GM12878 (cell line): ENCODE results near the gene UBQLN4. TPM values are rescaled to one million over a fixed set of nuclear protein-coding genes. Genes with fewer than 3 reads are reported as not detected.

Source experiments
- ATAC-seq: fragments of 200-7000 bp; cut with Tn5 transposase; 3 replicates; pipeline ENCODE4 v1.9.1; 2020; ENCODE audit warnings: mild to moderate bottlenecking, moderate library complexity
- BruUV-seq: library from RNA; stranded (reverse); fragments of 400-500 nt; replicated peaks from 2 replicates; lab custom pipeline; 2021; lab: Mats Ljungman, UMichigan
- CTCF ChIA-PET: fragments of 300-600 bp; sonication (Branson Sonifier 250); formaldehyde crosslinking; extraction: SDS; loops from one replicate; lab custom pipeline; 2021; ENCODE audit warnings: inconsistent platforms; lab: Yijun Ruan, JAX
- POLR2A ChIA-PET: fragments of 350-600 bp; formaldehyde crosslinking; extraction: SDS; loops from one replicate; lab custom pipeline; 2021; ENCODE audit warnings: inconsistent platforms; lab: Charles Lee
- RAD21 ChIA-PET: fragments of 300-600 bp; sonication (Branson Sonifier 250); formaldehyde crosslinking; loops from one replicate; lab custom pipeline; 2023; ENCODE audit warnings: antibody characterized with exemption; ENCODE audit not compliant: unreplicated experiment; lab: Charles Lee
- SMC1A ChIA-PET: fragments of 300-600 bp; sonication (Branson Sonifier 250); formaldehyde crosslinking; loops from one replicate; lab custom pipeline; 2023; ENCODE audit not compliant: unreplicated experiment, uncharacterized antibody; lab: Charles Lee
- DNase-seq: peaks from one replicate; pipeline ENCODE4 v3.0.0-alpha.2; 2011; ENCODE audit warnings: low read depth, low spot score
- FAIRE-seq: peaks from 3 replicates; lab custom pipeline; 2011; peaks lifted over from hg19 to GRCh38; lab: Jason Lieb, UNC
- H2AFZ ChIP-seq: 2 replicates; pipeline ENCODE4 v1.6.0; 2011; ENCODE audit warnings: low read depth, low read length, control low read depth; ENCODE audit not compliant: control insufficient read depth
- H3K27ac ChIP-seq: 2 replicates; pipeline ENCODE4 v1.5.1; 2011; ENCODE audit warnings: control low read depth; ENCODE audit not compliant: control insufficient read depth, insufficient read depth
- H3K27me3 ChIP-seq, 2 experiments: replicated peaks in 1 of 2; 2 replicates each; pipeline versions ENCODE4 v1.6.0 to v1.6.1; 2011; ENCODE audit warnings: low read length in 1 of 2; ENCODE audit not compliant: control insufficient read depth in 2 of 2, insufficient read depth in 2 of 2
- H3K36me3 ChIP-seq, 2 experiments: 2 replicates each; pipeline ENCODE4 v1.5.1; 2011; ENCODE audit warnings: low read length in 1 of 2; ENCODE audit not compliant: control insufficient read depth in 2 of 2, insufficient read depth in 2 of 2
- H3K4me1 ChIP-seq: 2 replicates; pipeline ENCODE4 v1.6.1; 2011; ENCODE audit warnings: mild to moderate bottlenecking, low read length, moderate library complexity, mixed read lengths; ENCODE audit not compliant: control insufficient read depth, insufficient read depth
- H3K4me2 ChIP-seq: 2 replicates; pipeline ENCODE4 v1.6.0; 2011; ENCODE audit warnings: control low read depth; ENCODE audit not compliant: control insufficient read depth, insufficient read depth
- H3K4me3 ChIP-seq: fragments of 200-600 bp; sonication (generic); 2 replicates; pipeline ENCODE4 v1.5.1; 2016
- H3K79me2 ChIP-seq: 2 replicates; pipeline ENCODE4 v1.6.0; 2011; ENCODE audit warnings: low read length; ENCODE audit not compliant: control insufficient read depth, insufficient read depth
- H3K9ac ChIP-seq: 2 replicates; pipeline ENCODE4 v1.8.0; 2011; ENCODE audit warnings: low read length, control low read depth, mixed read lengths; ENCODE audit not compliant: control insufficient read depth, insufficient read depth
- H3K9me3 ChIP-seq: replicated peaks from 3 replicates; pipeline ENCODE4 v1.5.1; 2011; ENCODE audit warnings: mild to moderate bottlenecking, low read length; ENCODE audit not compliant: control insufficient read depth, insufficient read depth
- H4K20me1 ChIP-seq: 2 replicates; pipeline ENCODE4 v1.6.0; 2011; ENCODE audit not compliant: control insufficient read depth, insufficient read depth
- ASH2L ChIP-seq: fragments of 300-600, 200-600 bp; sonication (generic); IDR thresholded peaks from 2 replicates; pipeline ENCODE4 v1.6.1; 2017; ENCODE audit warnings: low read depth, mild to moderate bottlenecking, borderline replicate concordance
- CBX3 ChIP-seq: fragments of 200-600 bp; sonication (generic); IDR thresholded peaks from 2 replicates; pipeline ENCODE4 v1.6.1; 2016; ENCODE audit warnings: low read depth, borderline replicate concordance
- EZH2 ChIP-seq: IDR thresholded peaks from 2 replicates; pipeline ENCODE4 v1.6.1; 2012; ENCODE audit warnings: low read depth, mild to moderate bottlenecking, control low read depth, inconsistent platforms, low read length, borderline replicate concordance; ENCODE audit not compliant: control insufficient read depth
- JUND ChIP-seq: IDR thresholded peaks from 2 replicates; pipeline ENCODE4 v1.6.1; 2012; ENCODE audit warnings: low read depth, mild to moderate bottlenecking, low read length, improper control_type of control experiment, moderate library complexity
- RBBP5 ChIP-seq: fragments of 200-600 bp; sonication (generic); conservative IDR thresholded peaks from 2 replicates; pipeline ENCODE4 v1.6.1; 2016
- ZBTB4 ChIP-seq: fragments of 450-650 bp; formaldehyde crosslinking; IDR thresholded peaks from 2 replicates; pipeline ENCODE4 v1.4.0; 2022; ENCODE audit warnings: mild to moderate bottlenecking, moderate library complexity
- ZNF274 ChIP-seq: IDR thresholded peaks from one replicate; pipeline ENCODE4 v1.8.0; 2011; ENCODE audit not compliant: insufficient read length, insufficient read depth
- WGBS: methylation state at CpG from one replicate; pipeline ENCODE4 v1.1.6; 2016; ENCODE audit warnings: low lambda C conversion rate; ENCODE audit not compliant: insufficient replicate concordance, insufficient coverage; ENCODE audit errors: missing lambda C conversion rate; 5-methylcytosine and 5-hydroxymethylcytosine counted together
- in situ Hi-C: fragments of 300-500 bp; cut with MboI; formaldehyde crosslinking; loops from 9 replicates; pipeline ENCODE4 v1.14.3; 2018; ENCODE audit warnings: mixed read lengths
- intact Hi-C: fragments of 100-400 bp; cut with micrococcal nuclease; formaldehyde crosslinking; loops from one replicate; pipeline ENCODE4 v1.14.2; 2022; ENCODE audit not compliant: unreplicated experiment
- polyA plus RNA-seq, 11 experiments: library from polyadenylated mRNA; depleted of rRNA in 4 of 11; unstranded in 6 of 11; stranded (reverse) in 5 of 11; fragments of >200 nt; fragmentation: Nextera tagmentation in 4 of 11; fragmentation: Illumina TruSeq in 1 of 11; extraction: Ambion mirVana in 4 of 11; extraction: Trizol in 1 of 11; gene quantifications; 1 replicate in 1 of 11; 2 replicates in 10 of 11; pipeline versions ENCODE4 v1.2.1 to v1.2.3, GENCODE V29; 2011 to 2016; ENCODE audit warnings: inconsistent platforms in 2 of 11, missing spikeins in 2 of 11, low read depth in 1 of 11
- total RNA-seq, 4 experiments: library from RNA; depleted of rRNA in 3 of 4; stranded (reverse); fragments of >200 nt in 3 of 4; fragmentation: Illumina TruSeq in 1 of 4; extraction: Trizol in 1 of 4; gene quantifications; 2 replicates each; pipeline versions ENCODE4 v1.2.1 to v1.2.3, GENCODE V29; 2013 to 2021

UBQLN4 gene
- total and polyA plus RNA-seq, 10 of the 15 experiments (the other 5 are each of a cell fraction or from before 2014, with no cell fraction given), result 10.0 to 44.6 (median 19.7) TPM

- H3K27me3 ChIP-seq, result no peaks in the 10 kb centered on the region
- ATAC-seq (no peak), DNase-seq (no peak)
- no peak overlapping the region for H3K4me3 ChIP-seq
- BruUV-seq, result no TSS peak
- ChIA-PET CTCF (interaction anchor here (0.6 to 6.4 kb wide), 17 partner anchors 8 to 335 kb away, joined by 3 to 102 read pairs (median 14); partner anchors contain the start of genes GON4L, KHDC4 and SSR2), POLR2A (interaction anchor here (0.6 to 2.2 kb wide), 10 partner anchors 13 to 469 kb away, joined by 3 to 8 read pairs (median 4); partner anchors contain the start of gene KHDC4), SMC1A (interaction anchor here (0.9 to 5.4 kb wide), 15 partner anchors 11 to 231 kb away, joined by 3 to 69 read pairs (median 4); partner anchors contain the start of genes KHDC4, RXFP4 and SSR2)
- H3K36me3 ChIP-seq, result no peaks in the 10 kb centered on the region
- H3K27ac ChIP-seq, result no peak overlapping the region
- TF ChIP-seq CBX3 (no peak), EZH2 (no peak), ZBTB4 (no peak), ASH2L (no peak), RBBP5 (no peak), JUND (no peak), ZNF274 (no peak)
- TF ChIP-seq, all 136 proteins: peak for 0
- no peak overlapping the region for H2AFZ ChIP-seq
- no peak overlapping the region for H3K9ac ChIP-seq
- RAD21 ChIA-PET, result interaction anchor here (0.7 to 5.1 kb wide), 13 partner anchors 32 to 130 kb away, joined by 3 to 68 read pairs (median 6); partner anchors contain the start of genes ARHGEF2 and KHDC4
- H4K20me1 ChIP-seq, result no peaks in the 10 kb centered on the region
- in situ Hi-C loops, result loop anchor here (5.0 kb wide), 1 partner anchor 132 kb away; the partner anchor contains the start of gene KHDC4
- H3K9me3 ChIP-seq, result no peaks in the 10 kb centered on the region
- no peak overlapping the region for H3K4me2 ChIP-seq
- no peaks in the 10 kb centered on the region for H3K4me1 ChIP-seq
- intact Hi-C loops, result no loop called here
- no peak for FAIRE-seq
- WGBS, result 12% methylated on average over 2 of the region's 2 CpGs
- H3K79me2 ChIP-seq, result no peaks in the 10 kb centered on the region
These were observed 11.0 kb upstream of the UBQLN4 start for GRCh38 chr1:156064615-156065014.
